RPMI8226 (cell line): ENCODE measurements around the gene COPB2.
"Not testable (repeated sequence)": the region's sequence is repeated elsewhere in the genome, so short reads cannot be mapped to it uniquely, and the experiment has no call there.

Source experiments
- DNase-seq: peaks from one replicate; pipeline ENCODE4 v3.0.0-alpha.2; 2015

Gene COPB2

DNA sequence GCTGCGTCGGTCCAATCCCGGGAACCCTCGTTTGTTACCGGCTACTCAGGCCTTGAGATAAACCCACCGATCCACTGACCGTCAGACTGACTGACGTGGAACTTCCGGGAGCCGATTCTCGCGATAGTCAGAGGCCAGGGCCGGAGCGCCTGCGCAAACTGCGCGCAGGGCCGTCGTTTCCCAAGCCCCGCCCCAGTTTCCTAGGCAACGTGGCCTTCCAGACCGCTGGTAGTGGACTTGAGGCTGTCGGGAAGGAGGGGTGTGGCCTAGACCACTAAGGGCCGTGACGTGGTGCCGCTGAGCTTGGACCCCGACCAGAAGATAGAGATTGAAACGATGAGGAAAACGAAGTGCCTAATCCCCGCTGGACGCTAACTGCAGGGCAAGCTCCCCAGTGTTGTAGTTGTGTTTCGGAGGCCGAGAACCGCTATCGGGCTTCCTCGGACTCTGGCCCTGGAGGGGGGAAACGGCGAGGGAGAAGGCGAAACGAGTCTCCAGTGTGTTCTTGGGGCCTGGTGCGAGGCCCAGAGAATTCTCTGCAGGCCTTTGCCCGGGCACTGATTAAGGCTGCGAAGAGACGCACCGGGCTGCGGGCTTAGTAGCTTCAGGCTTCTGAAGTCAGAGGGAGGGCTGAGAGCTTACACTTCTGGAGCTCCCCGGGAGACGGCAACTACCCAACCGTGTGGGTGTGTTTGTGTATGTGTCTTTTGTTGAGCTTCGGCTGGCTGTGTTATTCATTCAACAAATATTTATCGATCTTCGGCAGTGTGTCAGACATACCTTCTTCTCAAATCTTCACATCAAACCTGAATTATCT, at the start of gene COPB2:
Gene COPB2, minus strand, starts transcription at position 96 of the 817 bp plus-strand sequence. CDS start 97 bp downstream, outside the sequence.
- peak; percentile 99 for DNase-seq

DNA sequence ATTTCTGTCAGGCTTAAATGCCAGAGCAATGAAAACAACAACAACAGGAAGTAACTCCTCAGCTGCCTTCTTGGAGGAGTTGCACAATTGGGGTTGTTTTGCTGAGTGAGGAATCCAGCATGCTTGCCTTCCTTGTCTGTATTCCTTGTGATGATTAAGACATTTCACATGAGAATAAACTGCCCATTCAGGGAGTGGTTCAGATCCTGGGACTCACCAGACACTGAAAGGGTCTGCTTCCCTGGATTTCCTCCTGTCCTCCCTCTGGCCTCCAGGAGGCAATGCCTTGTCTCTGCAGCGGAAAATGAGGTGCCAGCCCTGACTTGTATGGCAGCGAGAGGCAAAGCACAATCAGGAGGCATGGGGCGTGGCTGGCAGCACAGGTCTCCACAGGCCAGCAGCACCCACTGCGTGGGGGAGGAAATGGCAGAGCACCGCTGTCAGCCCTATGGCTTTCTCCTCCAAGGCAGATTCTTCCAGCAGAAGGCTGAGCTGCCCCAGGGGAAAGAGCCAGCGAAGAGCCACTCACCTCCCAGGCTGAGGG, 45.4 kb upstream of the COPB2 start:
- DNase-seq: no peak

DNA sequence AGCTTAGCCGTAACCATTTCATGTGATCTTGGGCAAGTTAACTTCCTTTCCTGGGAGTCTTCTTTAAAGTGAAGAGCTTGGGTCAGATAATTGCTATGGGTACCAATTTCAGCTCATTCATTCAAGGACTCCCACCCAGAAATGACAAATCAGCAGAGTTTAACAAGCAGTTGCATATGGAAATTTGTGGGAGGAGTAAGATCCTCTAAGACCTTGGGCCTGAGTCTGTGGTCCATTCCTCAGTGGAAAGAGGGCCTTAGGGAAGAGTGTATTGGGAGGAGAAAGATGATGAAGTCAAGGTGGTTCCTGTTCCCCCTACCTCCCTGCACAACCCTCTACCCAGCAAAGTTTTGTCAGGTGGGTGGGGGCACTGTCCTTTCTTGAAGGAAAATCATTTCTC, 44.8 kb upstream of the COPB2 start:
- no peak for DNase-seq

DNA sequence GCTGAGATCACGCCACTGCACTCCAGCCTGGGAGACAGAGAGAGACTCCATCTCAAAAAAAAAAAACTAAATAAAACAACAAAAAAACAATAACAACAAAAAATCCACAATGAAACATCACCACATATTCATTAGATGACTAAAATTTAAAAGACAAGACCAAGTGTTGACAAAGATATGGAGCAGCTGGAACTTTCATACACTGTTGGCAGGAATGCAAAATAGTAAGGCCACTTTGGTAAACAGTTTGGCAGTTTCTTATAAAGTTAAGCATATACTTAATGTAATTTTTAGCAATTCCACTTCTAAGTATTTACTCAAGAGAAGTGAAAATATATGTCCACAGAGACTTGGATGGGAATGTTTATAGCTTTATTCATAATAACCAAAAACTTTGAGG, 43.6 kb upstream of the COPB2 start:
- no peak for DNase-seq

DNA sequence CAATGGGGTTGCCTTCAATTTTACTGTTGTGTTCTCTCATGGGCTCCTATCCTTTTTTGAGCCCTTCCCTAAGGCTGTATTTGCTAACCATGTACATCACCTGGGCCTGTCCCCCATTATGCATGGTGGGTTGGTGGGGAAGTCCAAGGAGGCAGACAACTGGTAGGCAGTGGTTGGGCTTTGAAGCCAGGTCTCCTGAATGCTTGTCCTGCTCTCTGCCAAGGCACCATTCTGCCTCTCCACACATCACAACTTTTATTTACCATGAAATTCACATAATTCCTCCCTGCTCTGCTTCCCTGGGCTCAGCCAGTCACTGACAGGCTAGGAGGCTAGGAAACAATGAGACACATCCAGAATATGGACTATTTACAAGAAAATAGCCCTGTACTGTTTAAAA, 41.0 kb upstream of the COPB2 start:
- no peak for DNase-seq

DNA sequence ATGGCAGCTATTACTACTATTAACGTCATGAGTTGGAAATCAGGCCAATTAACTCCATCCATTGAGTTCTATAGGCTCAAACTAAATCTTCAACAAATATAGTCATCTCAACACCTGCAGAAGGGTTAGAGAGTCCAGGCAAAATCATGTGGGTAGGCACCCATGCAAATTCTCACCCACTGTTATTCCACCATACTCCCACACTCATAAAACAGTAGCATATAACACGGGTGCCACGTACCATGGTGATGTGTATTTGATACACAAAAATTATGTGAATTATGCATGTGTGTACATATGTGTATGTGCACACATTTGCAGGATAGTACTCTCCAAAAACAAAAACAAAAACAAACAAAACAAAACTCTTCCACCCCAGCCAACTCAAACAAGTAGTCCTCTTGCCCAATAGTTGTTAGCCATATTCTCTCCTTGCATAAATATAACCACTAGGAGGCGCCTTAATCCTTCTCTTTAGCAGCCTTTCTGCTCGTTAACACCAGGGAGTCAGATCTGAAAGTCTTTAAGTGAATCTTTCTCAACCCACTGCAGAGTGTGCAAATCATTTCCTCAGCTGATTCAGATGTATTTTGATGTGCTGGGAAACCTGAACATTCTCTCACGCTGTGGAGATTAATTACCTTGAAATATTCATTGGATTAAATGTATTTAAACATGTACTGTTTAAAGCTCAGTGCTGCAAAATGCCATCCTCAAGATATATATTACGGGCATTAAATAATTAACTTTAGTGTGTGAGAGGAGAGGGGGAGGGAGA, 38.0 kb upstream of the COPB2 start:
- peak; percentile 68 for DNase-seq

DNA sequence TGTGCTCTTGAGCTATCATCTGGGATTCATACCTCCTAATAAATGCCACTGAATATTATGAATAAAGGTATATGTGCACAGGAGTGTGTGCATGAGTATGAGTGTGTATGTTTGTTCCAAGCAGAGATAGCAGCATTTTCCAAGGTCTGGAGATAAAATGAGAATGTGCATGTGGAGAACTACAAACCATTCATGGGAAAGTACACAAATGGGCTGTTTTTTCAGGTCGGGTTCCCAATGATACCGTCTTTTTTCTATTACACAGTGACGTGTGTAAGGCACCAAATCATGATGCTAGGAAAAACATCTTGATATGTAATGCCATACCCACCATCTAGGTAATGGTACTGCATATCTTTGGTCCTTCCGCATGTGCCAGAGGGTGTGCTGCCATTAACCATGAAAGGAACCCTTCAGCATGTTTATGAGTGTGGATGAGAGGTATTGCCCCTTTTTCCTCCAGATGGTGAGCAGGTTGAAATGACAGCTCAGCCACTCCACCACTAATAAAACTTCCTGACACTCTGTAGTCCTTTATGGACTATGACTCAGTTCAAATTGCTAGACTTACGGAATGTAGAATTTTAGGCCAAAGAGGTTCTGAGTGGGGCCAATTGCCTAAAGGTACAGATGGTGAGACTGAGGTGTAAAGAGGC, 36.4 kb upstream of the COPB2 start:
- no peak for DNase-seq

DNA sequence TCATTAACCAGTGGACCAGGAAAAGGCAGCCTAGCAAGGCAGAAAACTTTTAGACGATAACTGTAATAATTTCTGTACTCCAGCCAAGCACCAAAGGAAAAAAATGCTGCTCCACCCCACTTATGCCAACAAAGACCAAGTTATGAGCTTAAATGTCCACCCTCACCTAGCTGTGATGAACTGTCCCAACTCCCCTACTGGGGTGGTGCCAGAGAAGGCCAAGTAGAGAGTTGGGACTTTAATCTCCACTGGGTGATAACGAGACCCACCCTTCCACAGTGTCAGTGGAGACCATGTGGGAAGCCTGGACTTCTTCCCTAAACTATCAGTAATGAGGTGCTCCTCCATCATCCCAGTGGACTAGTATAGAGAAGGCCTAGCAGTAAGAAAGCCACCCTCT, 33.8 kb upstream of the COPB2 start:
- DNase-seq: no peak

DNA sequence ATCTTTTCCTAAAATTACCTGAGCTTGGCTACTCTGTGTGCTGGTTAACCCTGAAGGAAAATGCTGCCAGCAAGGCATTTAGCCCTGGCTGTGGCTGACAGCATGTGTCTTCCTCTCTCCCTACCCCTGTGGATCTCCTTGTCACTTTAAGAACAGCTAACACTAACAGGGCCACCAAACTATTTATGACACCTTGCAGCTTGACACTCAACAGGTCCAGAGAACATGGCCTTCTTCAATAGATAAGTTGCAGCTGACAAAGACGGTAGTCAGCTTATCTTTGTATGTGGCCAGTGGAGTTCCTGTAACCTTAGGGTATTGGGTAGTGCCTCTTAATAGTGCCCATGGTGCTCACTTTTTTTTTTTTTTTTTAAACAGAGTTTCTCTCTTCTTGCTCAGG, 32.0 kb upstream of the COPB2 start:
- no peak for DNase-seq

DNA sequence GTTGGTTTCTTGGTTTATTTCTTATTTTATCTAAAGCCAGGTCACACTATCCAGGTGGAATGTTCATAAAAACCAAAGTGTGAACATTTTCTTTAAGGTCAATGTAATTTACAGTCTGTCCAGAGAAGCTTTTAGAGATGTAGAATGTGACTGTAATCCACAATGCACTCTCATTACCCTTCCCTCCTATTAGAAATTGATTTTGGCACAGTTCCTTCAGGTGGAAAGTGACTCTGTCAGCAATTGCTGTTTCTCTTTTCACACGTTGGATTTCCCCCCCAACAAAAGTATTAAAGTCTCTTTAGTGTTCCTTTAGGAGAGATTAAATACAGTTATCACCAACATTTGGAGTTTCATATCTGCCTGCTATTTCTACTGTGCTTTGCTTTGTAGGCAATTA, 31.6 kb upstream of the COPB2 start:
- no peak for DNase-seq

DNA sequence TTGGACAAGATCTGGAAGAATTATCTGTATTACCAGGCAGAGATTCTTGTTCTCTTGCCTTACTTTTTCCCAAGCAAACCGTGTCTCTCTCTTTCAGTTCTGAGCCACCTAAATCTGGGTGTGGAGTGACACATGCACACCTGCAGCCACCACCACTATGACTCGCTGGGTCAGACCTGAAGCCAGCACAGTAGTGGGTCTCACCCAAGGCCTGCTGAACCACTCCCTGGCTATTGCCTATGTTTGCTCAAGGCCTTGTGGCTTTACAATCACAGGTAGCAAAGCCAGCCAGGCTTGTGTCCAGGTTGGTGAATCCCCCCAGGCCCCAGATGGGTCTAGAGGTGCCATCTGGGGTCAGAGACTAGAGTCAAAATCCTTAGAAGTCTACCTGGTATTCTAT, 28.7 kb upstream of the COPB2 start:
- no peak for DNase-seq

DNA sequence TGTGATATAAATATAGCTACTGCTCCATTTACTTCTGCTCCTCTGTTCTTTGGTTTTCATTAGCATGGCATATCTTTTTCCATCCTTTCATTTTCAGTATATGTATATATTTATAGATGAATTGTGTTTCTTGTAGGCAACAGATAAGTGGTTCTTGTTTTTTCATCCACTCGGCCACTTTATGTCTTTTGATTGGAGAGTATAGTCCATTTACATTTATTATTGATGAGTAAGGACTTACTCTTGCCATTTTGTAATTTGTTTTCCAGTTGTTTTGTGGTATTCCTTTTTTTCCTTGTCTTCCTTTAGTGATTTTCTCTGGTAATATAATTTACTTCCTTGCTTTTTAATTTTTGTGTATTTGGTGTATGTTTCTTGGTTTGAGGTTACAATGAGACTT, 26.8 kb upstream of the COPB2 start:
- no peak for DNase-seq

DNA sequence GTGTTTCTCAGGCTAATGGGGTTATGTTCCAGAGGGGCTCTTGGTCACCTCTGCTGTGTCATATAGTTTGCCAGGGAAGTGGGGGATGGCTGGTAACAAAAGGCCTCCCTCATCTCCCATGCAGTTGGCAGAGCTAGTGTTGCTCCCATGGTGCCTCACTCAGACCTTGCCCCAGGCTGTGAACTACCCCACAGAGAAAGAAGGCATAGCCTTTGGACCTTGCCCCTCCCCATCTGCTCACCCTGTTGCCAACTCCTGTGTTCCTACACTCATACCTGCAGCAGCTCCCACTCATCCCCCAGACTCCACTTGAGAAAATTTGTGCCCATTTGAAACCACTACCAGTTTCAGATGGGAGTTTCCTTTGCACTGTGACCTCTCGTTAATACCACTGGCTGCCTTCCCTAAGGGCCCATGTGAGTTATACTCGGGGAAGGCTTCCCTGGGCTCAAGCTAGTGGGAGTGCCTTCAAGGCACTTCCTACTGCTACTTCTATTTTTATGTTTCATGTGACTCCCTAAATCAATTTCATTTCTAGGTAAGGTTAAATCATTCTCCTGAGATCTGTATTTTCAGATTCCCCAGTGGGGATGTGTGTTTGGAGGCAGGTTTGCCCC, 25.3 kb upstream of the COPB2 start:
- no peak for DNase-seq

DNA sequence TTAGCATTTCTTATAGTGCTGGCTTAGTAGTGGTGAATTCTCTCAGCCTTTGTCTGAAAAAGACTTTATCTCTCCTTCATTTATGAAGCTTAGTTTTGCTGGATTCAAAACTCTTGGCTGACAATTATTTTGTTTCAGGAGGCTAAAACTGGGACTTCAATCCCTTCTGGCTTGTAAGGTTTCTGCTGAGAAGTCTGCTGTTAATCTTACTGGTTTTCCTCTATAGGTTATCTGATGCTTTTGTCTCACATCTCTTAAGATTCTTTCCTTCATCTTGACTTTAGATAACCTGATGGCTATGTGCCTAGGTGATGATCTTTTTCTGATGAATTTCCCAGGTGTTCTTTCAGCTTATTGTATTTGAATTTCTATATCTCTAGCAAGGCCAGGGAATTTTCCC, 23.4 kb upstream of the COPB2 start:
- DNase-seq: not testable (repeated sequence)

DNA sequence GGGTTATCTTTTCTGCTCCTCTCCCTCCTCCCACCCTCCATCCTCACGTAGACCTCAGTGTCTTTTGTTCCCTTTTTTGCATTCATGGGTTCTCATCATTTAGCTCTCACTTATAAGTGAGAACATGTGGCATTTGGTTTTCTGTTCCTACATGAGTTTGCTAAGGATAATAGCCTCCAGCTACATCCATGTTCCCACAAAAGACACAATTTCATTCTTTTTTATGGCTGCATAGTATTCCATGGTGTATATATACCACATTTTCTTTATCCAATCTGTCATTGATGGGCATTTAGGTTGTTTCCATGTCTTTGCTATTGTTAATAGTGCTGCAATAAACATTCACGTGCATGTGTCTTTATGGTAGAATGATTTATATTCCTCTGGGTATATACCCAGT, 11.7 kb upstream of the COPB2 start:
- not testable (repeated sequence) for DNase-seq

DNA sequence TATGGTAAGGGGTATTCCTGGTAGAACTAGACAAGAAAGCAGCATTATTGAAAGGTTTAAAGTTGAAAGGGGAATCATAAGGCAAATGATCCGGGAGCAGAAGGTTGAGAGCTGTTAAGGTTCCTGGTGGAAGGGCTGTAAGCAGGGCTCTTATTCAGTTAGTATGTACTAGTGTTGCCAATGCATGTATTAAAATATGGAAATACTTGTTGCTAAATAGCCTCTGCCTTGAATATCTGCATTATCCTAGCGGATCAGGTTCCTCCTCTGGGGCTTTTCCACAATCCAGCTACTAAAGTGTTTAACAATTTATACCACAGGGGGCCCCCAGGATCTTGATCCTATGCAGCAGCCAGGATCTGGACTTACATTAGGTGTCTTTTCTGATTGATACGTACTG, 7.3 kb upstream of the COPB2 start:
- DNase-seq: no peak

DNA sequence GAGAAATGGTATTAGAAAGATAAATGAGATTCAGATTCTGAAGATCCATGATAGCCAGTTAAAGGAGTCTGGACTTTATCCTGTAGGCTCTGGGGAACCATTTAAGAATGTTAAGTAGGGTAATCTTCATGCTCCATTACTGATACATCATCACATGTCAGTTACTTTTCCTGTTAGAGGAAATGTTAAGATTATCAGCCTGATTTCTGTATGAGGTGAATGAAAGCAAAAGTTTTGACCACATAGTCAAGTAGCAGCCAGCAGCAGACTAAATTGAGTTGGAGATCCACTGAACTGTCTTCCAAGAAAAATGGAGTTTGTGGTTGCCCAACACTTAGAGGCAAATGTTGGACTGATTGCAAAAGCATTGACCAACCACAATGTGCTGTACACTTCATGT, 4.7 kb upstream of the COPB2 start:
- DNase-seq: no peak

DNA sequence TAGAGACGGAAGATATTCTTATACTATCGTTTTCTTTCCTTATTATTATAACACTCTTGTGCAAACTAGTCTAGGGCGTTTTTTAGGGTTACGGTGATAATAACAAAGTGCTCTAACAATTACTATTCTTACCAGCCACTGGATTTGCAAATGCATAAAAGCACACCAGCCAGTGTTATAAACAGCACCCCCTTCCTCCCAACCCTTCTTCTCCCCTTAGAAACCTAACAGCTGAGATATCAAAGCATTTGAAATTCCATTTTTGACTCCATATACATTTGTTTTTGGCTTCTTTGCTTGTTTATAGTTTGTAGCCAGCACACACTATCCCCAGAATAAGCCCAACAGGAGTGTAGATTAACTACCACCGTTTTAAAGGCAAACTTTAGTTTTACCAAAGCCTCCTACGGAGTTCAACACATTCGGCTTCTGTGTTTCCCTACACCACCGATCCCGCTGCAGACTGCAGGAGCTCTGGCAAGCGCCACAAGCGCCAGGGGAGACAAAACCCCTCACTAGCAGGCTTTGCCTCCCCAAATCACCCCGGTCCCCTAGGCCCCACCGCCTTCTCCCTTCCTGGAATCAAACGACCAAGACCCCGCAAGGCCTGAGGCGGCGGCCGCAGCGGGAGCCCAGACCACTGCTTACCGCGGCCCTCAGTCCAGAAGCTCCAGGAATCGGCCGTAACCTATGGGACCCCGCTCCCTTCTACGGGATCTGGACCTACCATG, 461 bp downstream of the COPB2 start:
- peak; percentile 27 for DNase-seq

DNA sequence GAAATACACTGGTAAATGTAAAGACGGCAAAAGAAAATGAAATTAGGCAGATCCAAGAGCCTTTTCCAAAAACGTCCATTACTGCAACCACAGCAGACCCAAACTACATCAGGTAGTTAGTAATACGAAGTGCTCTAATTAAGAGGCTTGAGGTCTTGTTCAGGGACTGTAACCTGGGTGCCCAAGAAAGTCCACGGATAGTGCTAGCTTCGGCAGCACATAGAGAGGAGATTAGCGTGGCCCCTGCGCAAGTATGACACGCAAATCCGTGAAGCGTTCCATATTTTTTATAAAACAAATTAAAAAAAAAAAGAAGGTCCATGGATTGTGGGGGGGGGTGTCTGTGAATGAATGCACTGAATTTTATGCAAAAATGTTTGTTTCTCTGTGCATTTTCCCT, 1.4 kb downstream of the COPB2 start:
- DNase-seq: no peak

DNA sequence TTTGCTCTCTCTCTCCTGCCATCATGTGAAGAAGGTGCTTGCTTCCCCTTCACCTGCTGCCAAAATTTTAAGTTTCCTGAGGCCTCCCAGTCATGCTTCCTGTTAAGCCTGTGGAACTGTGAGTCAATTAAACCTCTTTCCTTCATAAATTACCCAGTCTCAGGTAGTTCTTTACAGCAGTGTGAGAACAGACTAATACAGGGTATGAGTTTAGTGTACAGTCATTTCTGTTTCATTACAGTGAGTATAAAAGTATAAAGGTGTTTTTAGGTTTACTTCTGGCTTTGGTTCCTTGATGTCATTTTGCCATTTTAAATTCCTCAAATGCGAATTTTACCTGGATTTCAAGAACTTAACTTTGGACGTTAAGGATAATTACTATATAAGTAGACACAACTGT, 7.2 kb downstream of the COPB2 start:
- not testable (repeated sequence) for DNase-seq

DNA sequence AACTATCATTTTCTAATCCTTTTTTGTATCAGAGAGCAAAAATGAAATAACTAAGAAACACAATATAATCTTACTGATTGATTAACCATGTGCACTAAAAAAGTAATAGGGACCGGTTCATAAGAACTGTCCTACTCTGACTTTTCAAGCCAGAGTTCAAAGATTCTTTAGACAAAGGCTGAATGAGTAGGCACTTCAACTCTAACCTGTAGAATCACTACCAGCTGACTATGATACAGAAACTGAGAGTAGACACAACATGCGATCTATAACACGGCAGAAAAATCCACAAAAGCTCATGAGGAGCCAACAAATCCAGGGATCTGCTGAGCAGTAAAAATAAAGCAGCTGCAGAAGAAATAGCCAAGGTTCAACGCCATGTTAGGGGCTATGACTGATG, 8.9 kb downstream of the COPB2 start:
- no peak for DNase-seq

DNA sequence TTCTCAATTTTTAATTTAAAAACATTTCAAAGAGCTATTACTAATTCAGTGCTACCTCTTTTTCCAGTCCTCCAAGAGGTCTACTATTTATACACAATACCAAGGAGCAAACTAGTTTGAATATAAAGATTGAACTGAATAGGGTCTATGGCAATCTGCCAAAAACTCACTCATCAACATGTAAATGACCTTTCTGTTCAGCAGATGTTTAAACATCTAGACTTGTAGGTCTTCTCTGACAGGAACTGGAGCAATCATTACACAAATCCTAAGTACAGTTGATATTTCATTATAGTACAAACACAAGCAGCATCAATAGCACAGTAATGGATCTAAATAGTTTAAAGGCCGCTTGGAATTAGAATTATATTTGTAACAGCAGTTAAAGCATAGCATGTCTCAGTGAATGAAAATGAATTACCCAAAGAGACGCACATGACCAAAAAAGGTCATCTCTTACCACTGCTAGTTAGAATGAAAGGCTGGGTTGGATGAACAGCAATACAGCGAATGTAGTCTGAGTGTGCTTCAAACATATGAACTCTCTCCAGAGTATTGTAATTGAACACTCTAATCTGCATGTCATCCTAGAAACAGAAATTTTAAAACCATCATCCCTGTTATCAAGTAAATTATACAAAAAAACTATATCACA, 10.7 kb downstream of the COPB2 start:
- DNase-seq: no peak
